Breast epithelium (tissue), 3 donors: Measurements from ENCODE around the gene ADGRA1.

ENCODE experiments used
- POLR2AphosphoS5 ChIP-seq, 3 donors: sonication (generic); formaldehyde crosslinking; IDR thresholded peaks; one replicate each; pipeline ENCODE4 v1.6.1; 2017; ENCODE audit warnings: antibody characterized with exemption in 3 of 3
- TF ChIP-seq, protein P1 (sequence below), 3 donors: fragments of 450-650 bp; IDR thresholded peaks; one replicate each; pipeline ENCODE4 v1.5.1; 2016 to 2017; ENCODE audit warnings: antibody characterized with exemption in 3 of 3, mild to moderate bottlenecking in 3 of 3, moderate library complexity in 3 of 3

DNA sequence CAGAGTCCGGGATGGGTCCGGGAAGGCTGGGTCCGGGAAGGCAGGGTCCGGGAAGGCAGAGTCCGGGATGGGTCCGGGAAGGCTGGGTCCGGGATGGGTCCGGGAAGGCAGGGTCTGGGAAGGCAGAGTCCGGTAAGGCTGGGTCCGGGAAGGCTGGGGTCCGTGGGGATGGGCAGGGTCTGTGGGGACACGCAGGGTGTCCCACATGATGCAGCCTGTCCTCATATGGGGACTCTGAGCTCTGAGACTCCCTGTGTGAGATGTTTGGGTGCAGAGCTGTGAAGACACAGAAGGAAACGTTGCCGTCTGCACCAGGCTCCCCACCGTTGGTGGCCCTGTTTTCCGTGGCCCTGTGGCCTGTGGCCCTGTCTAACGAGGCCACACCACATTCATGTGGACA lies 45.7 kb upstream of the ADGRA1 start:
- TF ChIP-seq, protein P1, sequence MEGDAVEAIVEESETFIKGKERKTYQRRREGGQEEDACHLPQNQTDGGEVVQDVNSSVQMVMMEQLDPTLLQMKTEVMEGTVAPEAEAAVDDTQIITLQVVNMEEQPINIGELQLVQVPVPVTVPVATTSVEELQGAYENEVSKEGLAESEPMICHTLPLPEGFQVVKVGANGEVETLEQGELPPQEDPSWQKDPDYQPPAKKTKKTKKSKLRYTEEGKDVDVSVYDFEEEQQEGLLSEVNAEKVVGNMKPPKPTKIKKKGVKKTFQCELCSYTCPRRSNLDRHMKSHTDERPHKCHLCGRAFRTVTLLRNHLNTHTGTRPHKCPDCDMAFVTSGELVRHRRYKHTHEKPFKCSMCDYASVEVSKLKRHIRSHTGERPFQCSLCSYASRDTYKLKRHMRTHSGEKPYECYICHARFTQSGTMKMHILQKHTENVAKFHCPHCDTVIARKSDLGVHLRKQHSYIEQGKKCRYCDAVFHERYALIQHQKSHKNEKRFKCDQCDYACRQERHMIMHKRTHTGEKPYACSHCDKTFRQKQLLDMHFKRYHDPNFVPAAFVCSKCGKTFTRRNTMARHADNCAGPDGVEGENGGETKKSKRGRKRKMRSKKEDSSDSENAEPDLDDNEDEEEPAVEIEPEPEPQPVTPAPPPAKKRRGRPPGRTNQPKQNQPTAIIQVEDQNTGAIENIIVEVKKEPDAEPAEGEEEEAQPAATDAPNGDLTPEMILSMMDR (IDR thresholded peaks at IDR 0.05): no peak
- TF ChIP-seq POLR2AphosphoS5 (IDR thresholded peaks at IDR 0.05): no peak
